ENCODE measurements around the gene CD164L2.
"Not testable (repeated sequence)": the region's sequence is repeated elsewhere in the genome, so short reads cannot be mapped to it uniquely, and the experiment has no call there.

Gene CD164L2

GRCh38 chr1:27392096-27392777 lies 9.1 kb upstream of the CD164L2 start, which contains the start of gene GPR3:
TSS of gene GPR3 (plus strand) at chr1:27392622. CDS start at chr1:27393799, 1,177 bp downstream.
- H3K4me3 ChIP-seq = peak within 1 kb of the TSS; percentile 35 to 52 (median 43)
- H3K27ac ChIP-seq = peak within 1 kb of the TSS in 13 of 21 experiments; percentile 2 to 84 (median 60)

- peak overlapping the region in 6 of 21 experiments; percentile 2 to 55 (median 38) for H3K27ac ChIP-seq
- peak overlapping the region in 4 of 7 experiments; percentile 36 to 49 (median 40) for H3K4me3 ChIP-seq
Observed at GRCh38 chr1:27391511-27392095, 8.5 kb upstream of the CD164L2 start.

- no peak overlapping the region for H3K4me3 ChIP-seq
- peak overlapping the region in 1 of 21 experiments; percentile 24 for H3K27ac ChIP-seq
Observed at GRCh38 chr1:27388337-27389005, 5.3 kb upstream of the CD164L2 start.

- H3K27ac ChIP-seq, H3K4me3 ChIP-seq: not testable (repeated sequence)
Observed at GRCh38 chr1:27384797-27385196, 1.7 kb upstream of the CD164L2 start.

DNA sequence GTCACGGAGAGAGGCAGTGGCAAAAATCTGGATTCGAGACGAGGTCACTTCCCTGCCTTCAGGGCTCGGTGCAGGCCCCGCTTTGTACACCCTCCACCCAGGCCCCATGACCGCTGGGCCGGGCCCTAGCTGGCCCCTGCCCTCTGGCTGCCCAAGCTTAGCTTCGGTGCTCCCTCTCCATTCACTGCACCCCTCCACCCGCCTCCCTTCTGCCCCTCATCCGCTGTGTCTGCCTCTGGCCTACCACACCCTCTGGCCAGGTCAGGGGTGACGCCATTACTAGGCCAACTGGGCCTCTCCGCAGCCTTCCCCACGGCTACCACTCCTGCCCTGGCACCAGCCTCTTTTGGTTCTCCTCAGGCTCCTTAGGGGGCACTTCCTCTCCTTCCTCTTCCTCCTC lies 528 bp upstream of the CD164L2 start:
- Histone ChIP-seq H3K4me3 (no peak overlapping the region), H3K27ac (no peak overlapping the region)

GRCh38 chr1:27381969-27382762 lies 967 bp downstream of the CD164L2 start:
- peak overlapping the region in 2 of 21 experiments; percentile 3 to 52 for H3K27ac ChIP-seq
- H3K4me3 ChIP-seq = peak overlapping the region in 3 of 7 experiments; percentile 28 to 44 (median 40)

- H3K27ac ChIP-seq = peak overlapping the region in 13 of 21 experiments; percentile 25 to 73 (median 39)
- no peak overlapping the region for H3K4me3 ChIP-seq
Observed at GRCh38 chr1:27380766-27381733, 2.1 kb downstream of the CD164L2 start.

DNA sequence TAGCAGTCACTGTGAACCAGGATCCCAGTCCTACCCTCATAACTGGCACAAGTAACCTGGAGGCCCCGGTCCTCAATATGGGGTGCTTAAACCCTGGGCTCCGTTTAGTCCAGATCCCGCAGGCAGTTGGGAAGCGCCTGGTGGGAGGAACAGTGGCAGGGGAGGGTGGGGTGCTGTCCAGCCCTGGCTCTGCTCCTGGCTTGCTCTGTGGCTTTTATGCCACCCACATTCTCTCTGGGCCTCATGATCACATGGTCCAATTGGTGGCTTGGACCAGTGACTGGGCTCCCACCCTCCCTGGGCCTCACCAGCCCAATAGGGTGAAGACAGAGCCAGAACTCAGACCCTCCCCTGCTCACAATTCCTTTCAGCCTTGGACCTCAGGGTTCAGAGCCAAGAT lies 2.9 kb downstream of the CD164L2 start:
- H3K4me3 ChIP-seq = no peak overlapping the region
- peak overlapping the region in 13 of 21 experiments; percentile 3 to 73 (median 51) for H3K27ac ChIP-seq

DNA sequence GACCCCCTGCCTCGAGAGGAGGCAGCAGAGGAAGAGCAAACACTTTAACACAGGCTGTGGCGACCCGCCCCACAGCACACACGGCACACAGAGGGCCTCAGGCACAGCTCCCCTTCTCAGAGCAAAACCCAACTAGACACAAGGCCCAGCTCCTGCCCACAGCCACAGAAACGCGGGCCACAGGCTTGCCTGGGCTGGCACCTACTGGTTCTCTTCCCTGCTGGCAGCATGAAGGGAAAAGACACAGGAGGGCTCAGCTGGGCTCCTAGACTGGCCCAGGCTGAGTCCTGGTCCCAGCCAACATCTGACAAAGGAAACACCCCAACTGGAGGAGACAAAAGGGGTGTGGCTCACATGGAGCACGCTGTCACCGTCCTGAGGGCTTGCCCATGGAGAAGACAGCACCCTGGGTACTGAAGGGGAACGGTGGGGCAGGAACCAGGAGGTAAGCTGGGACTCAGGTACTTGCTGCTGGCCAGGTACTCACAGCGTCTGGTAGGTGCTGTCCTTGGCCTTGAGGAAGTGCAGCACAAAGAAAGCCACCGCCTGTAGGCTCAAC lies 3.5 kb downstream of the CD164L2 start:
- no peak overlapping the region for H3K4me3 ChIP-seq
- H3K27ac ChIP-seq = peak overlapping the region in 15 of 21 experiments; percentile 3 to 73 (median 41)

DNA sequence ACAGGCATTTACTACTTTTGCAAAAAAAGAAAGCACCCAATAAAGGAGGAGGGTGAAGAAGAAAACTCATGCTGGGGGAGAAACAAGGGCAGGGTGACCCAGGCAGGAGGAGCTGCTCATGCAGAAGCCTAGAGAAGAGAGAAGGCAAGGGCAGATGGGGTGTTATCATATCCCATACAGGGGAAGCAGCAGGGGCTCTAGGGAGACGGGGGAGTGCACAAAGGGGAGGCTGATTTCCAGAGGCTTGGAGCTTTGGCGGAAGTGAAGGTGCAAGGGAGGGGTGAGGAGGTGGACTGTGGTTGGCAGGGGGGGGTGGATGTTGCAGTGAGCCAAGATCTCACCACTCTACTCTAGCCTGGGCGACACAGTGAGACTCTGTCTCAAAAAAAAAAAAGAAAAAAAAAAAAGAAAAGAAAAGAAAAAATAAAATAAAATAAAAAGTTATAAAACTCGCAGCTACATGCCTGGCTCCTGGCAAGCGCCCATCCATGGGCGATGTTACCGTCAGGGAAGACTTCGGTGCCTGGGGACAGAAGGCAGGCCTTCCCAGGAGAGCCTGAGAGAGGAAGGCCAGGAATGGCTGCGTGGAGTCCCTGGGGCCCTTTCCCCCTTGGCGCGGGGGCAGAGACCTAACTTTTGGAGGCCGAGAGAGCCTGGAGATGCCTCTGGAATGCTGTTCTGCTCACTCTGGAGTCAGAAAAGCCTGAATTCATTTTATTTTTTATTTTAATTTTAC lies 5.2 kb downstream of the CD164L2 start:
- H3K27ac ChIP-seq = peak overlapping the region in 4 of 21 experiments; percentile 5 to 44 (median 22)
- H3K4me3 ChIP-seq = no peak overlapping the region

GRCh38 chr1:27374362-27375086 lies 8.6 kb downstream of the CD164L2 start, which contains the start of gene FCN3:
TSS of gene FCN3 (minus strand) at chr1:27374824. CDS start at chr1:27374818, 6 bp downstream.
- no peak within 1 kb of the TSS for H3K27ac ChIP-seq
- no peak within 1 kb of the TSS for H3K4me3 ChIP-seq

GRCh38 chr1:27372808-27373690 lies 10.1 kb downstream of the CD164L2 start:
- no peak overlapping the region for H3K4me3 ChIP-seq

GRCh38 chr1:27372022-27372807 lies 10.9 kb downstream of the CD164L2 start:
- no peak overlapping the region for H3K27ac ChIP-seq
- no peak overlapping the region for H3K4me3 ChIP-seq

More at GRCh38 chr1:27372808-27373690, 10.1 kb downstream of the CD164L2 start:
- H3K27ac ChIP-seq = no peak overlapping the region

- Histone ChIP-seq H3K4me3 (no peak overlapping the region), H3K27ac (peak overlapping the region in 13 of 21 experiments; percentile 3 to 76 (median 55))
Observed at GRCh38 chr1:27368869-27369582, 14.1 kb downstream of the CD164L2 start.

Measured in skin epidermis (tissue), 12 donors.